NB4 (cell line): Measurements from ENCODE around the gene SREK1IP1.

Experiments used
- CTCF ChIP-seq: IDR thresholded peaks from one replicate; pipeline ENCODE4 v1.5.1; 2012; ENCODE audit warnings: low read depth, low read length
- POLR2A ChIP-seq: IDR thresholded peaks from 2 replicates; pipeline ENCODE4 v1.6.1; 2011; ENCODE audit warnings: mild to moderate bottlenecking; ENCODE audit not compliant: insufficient read length; ENCODE audit errors: extremely low read depth

GRCh38 chr5:64671678-64672077 is 96.8 kb downstream of the SREK1IP1 start:
- TF ChIP-seq CTCF: no peak
- TF ChIP-seq POLR2A: no peak
